GM12878 (cell line): ENCODE measurements around the gene SCRT2.

Source experiments
- EGR1 ChIP-seq, 2 experiments: IDR thresholded peaks; 1 replicate in 1 of 2; 2 replicates in 1 of 2; pipeline ENCODE4 v1.6.1; 2011 to 2012; ENCODE audit warnings: low read depth in 2 of 2, low read length in 2 of 2, borderline replicate concordance in 1 of 2, mild to moderate bottlenecking in 1 of 2, moderate library complexity in 1 of 2
- EP300 ChIP-seq, 2 experiments: fragments of 150-350 bp in 1 of 2; IDR thresholded peaks; 2 replicates each; pipeline ENCODE4 v1.6.1; 2011 to 2012; ENCODE audit warnings: low read depth in 2 of 2, low read length in 2 of 2, borderline replicate concordance in 1 of 2, improper control_type of control experiment in 1 of 2, inconsistent platforms in 1 of 2; ENCODE audit not compliant: control insufficient read depth in 1 of 2
- POLR2A ChIP-seq: IDR thresholded peaks from 2 replicates; pipeline ENCODE4 v1.6.1; 2011; ENCODE audit warnings: low read depth, mild to moderate bottlenecking, low read length
- RFX5 ChIP-seq: IDR thresholded peaks from 2 replicates; pipeline ENCODE4 v1.6.1; 2011; ENCODE audit warnings: low read depth, low read length, improper control_type of control experiment
- TF ChIP-seq, protein P1 (sequence below): fragments of 450-650 bp; conservative IDR thresholded peaks from 2 replicates; pipeline ENCODE4 v1.6.1; 2017; ENCODE audit warnings: mild to moderate bottlenecking, moderate library complexity
- TF ChIP-seq, protein P2 (sequence below): IDR thresholded peaks from 2 replicates; pipeline ENCODE4 v1.6.1; 2012; ENCODE audit warnings: low read depth, low read length, improper control_type of control experiment

- TF ChIP-seq RFX5 (no peak), POLR2A (no peak), EGR1 (IDR thresholded peaks at IDR 0.05; ENCODE audit: borderline replicate concordance in 1 of 2, low read depth in 2 of 2, low read length in 2 of 2) (no peak), EP300 (IDR thresholded peaks at IDR 0.05; ENCODE audit: borderline replicate concordance in 1 of 2, control insufficient read depth in 1 of 2, low read depth in 2 of 2, low read length in 2 of 2) (no peak)
- TF ChIP-seq, protein P1, sequence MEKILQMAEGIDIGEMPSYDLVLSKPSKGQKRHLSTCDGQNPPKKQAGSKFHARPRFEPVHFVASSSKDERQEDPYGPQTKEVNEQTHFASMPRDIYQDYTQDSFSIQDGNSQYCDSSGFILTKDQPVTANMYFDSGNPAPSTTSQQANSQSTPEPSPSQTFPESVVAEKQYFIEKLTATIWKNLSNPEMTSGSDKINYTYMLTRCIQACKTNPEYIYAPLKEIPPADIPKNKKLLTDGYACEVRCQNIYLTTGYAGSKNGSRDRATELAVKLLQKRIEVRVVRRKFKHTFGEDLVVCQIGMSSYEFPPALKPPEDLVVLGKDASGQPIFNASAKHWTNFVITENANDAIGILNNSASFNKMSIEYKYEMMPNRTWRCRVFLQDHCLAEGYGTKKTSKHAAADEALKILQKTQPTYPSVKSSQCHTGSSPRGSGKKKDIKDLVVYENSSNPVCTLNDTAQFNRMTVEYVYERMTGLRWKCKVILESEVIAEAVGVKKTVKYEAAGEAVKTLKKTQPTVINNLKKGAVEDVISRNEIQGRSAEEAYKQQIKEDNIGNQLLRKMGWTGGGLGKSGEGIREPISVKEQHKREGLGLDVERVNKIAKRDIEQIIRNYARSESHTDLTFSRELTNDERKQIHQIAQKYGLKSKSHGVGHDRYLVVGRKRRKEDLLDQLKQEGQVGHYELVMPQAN: no peak
- TF ChIP-seq, protein P2, sequence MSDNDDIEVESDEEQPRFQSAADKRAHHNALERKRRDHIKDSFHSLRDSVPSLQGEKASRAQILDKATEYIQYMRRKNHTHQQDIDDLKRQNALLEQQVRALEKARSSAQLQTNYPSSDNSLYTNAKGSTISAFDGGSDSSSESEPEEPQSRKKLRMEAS: no peak
These were observed 38.9 kb upstream of the SCRT2 start for GRCh38 chr20:714453-714852.
